ENCODE results near the gene SPOCK3.

- TF ChIP-seq EZH2 (IDR thresholded peaks at IDR 0.05; ENCODE audit: borderline replicate concordance, low read length) (no peak), CTCF (conservative IDR thresholded peaks at IDR 0.05 in 1 of 2, IDR thresholded peaks at IDR 0.05 in 1 of 2; ENCODE audit: extremely low read depth in 1 of 2, insufficient read depth in 1 of 2, low read depth in 1 of 2, low read length in 2 of 2) (peak; percentile 62 to 82)
These were observed 212.6 kb downstream of the SPOCK3 start for GRCh38 chr4:167021545-167022155.

Measured in mammary epithelial cell (primary cell).